Naive B cell (primary cell): Measurements from ENCODE around the gene PROK1. TPM values are rescaled to one million over a fixed set of nuclear protein-coding genes. Genes with fewer than 3 reads are reported as not detected.
A peak's percentile ranks its signal among the peaks of the same experiment; 100 is the strongest.
"Not testable (repeated sequence)": the region's sequence is repeated elsewhere in the genome, so short reads cannot be mapped to it uniquely, and the experiment has no call there.

Experiments used
- ATAC-seq, 2 donors: fragments of 150-1000 bp; cut with Tn5 transposase; 2 replicates each; pipeline ENCODE4 v1.10.0; 2021; ENCODE audit warnings: low read depth in 2 of 2, mild to moderate bottlenecking in 2 of 2, moderate library complexity in 2 of 2
- DNase-seq: peaks from one replicate; pipeline ENCODE4 v3.0.0; 2022
- H3K27ac Mint-ChIP-seq, 6 donors: one replicate each; pipeline ENCODE4 v1.8.0; 2020 to 2022; ENCODE audit warnings: mild to moderate bottlenecking in 6 of 6, mixed read lengths in 6 of 6, moderate library complexity in 5 of 6, inconsistent platforms in 2 of 6
- H3K27me3 Mint-ChIP-seq, 3 donors: one replicate each; pipeline ENCODE4 v1.8.0; 2021 to 2022; ENCODE audit warnings: mixed read lengths in 3 of 3, mild to moderate bottlenecking in 1 of 3
- H3K36me3 Mint-ChIP-seq, 2 donors: one replicate each; pipeline ENCODE4 v1.8.0; 2020 to 2022; ENCODE audit warnings: mixed read lengths in 2 of 2, inconsistent platforms in 1 of 2, mild to moderate bottlenecking in 1 of 2
- H3K4me1 Mint-ChIP-seq, 3 donors: one replicate each; pipeline ENCODE4 v1.8.0; 2020 to 2022; ENCODE audit warnings: mixed read lengths in 3 of 3, inconsistent platforms in 1 of 3, mild to moderate bottlenecking in 1 of 3, moderate library complexity in 1 of 3
- H3K4me3 Mint-ChIP-seq, 8 donors: one replicate each; pipeline ENCODE4 v1.8.0; 2020 to 2022; ENCODE audit warnings: mild to moderate bottlenecking in 8 of 8, mixed read lengths in 8 of 8, moderate library complexity in 8 of 8, inconsistent platforms in 2 of 8
- H3K9me3 Mint-ChIP-seq, 7 donors: one replicate each; pipeline ENCODE4 v1.8.0; 2020 to 2022; ENCODE audit warnings: mixed read lengths in 7 of 7, mild to moderate bottlenecking in 5 of 7, inconsistent platforms in 2 of 7, moderate library complexity in 1 of 7
- polyA plus RNA-seq, 6 donors: library from polyadenylated mRNA; unstranded; fragments of 300-500 nt; fragmentation: Illumina TruSeq; gene quantifications; one replicate each; pipeline ENCODE4 v1.2.3, GENCODE V29; 2021; ENCODE audit warnings: low read depth in 6 of 6

Gene PROK1
- polyA plus RNA-seq = under 1 TPM in 2 of 6 donors, not detected in 4; 0.21 to 0.71 TPM

GRCh38 chr1:110450929-110451328 is at the start of gene PROK1:
Gene PROK1, plus strand, starts transcription at chr1:110451149. Its CDS starts 68 bp downstream, at chr1:110451217.
- no peak for ATAC-seq
- DNase-seq = no peak
- Mint-ChIP-seq H3K27me3 (peaks cover 5 to 43% (median 38%) of the 10 kb centered on the region in 3 donors), H3K27ac (peak within 1 kb of the TSS in 1 of 6 donors; percentile 0), H3K9me3 (no peaks in the 10 kb centered on the region), H3K36me3 (no peaks in the 10 kb centered on the region), H3K4me3 (no peak within 1 kb of the TSS), H3K4me1 (no peaks in the 10 kb centered on the region)

GRCh38 chr1:110403805-110404204 is 47.1 kb upstream of the PROK1 start:
- Mint-ChIP-seq H3K4me1 (peaks cover 13 to 26% (median 17%) of the 10 kb centered on the region in 3 donors), H3K27ac (peak overlapping the region in 1 of 6 donors; percentile 18), H3K27me3 (no peaks in the 10 kb centered on the region), H3K36me3 (peaks cover 4 to 14% of the 10 kb centered on the region in 2 donors), H3K9me3 (no peaks in the 10 kb centered on the region), H3K4me3 (peak overlapping the region in 1 of 8 donors; percentile 46)
- no peak for ATAC-seq
- no peak for DNase-seq

GRCh38 chr1:110404401-110404800 is 46.5 kb upstream of the PROK1 start:
- no peak for ATAC-seq
- H3K9me3 Mint-ChIP-seq = no peaks in the 10 kb centered on the region
- DNase-seq = no peak
- H3K4me1 Mint-ChIP-seq = peaks cover 13 to 32% (median 17%) of the 10 kb centered on the region in 3 donors
- peak overlapping the region in 1 of 8 donors; percentile 46 for H3K4me3 Mint-ChIP-seq
- H3K27ac Mint-ChIP-seq = peak overlapping the region in 2 of 6 donors; percentile 16 to 33
- no peaks in the 10 kb centered on the region for H3K27me3 Mint-ChIP-seq
- H3K36me3 Mint-ChIP-seq = peaks cover 4 to 14% of the 10 kb centered on the region in 2 donors

- peak overlapping the region; percentile 56 to 100 (median 98) for H3K27ac Mint-ChIP-seq
- H3K9me3 Mint-ChIP-seq, DNase-seq, H3K27me3 Mint-ChIP-seq, ATAC-seq: not testable (repeated sequence)
- peaks cover 4 to 14% of the 10 kb centered on the region in 2 donors for H3K36me3 Mint-ChIP-seq
- peak overlapping the region; percentile 94 to 100 (median 99) for H3K4me3 Mint-ChIP-seq
- H3K4me1 Mint-ChIP-seq = peaks cover 13 to 36% (median 17%) of the 10 kb centered on the region in 3 donors
Measured at GRCh38 chr1:110406407-110406806, 44.5 kb upstream of the PROK1 start.

GRCh38 chr1:110407260-110408210 is 43.4 kb upstream of the PROK1 start, which contains the start of gene LAMTOR5:
Gene LAMTOR5, minus strand, starts transcription at chr1:110407694. Its CDS starts 74 bp downstream, at chr1:110407620.
- Mint-ChIP-seq H3K4me1 (peaks cover 15 to 42% (median 20%) of the 10 kb centered on the region in 3 donors), H3K9me3 (no peaks in the 10 kb centered on the region), H3K27me3 (no peaks in the 10 kb centered on the region), H3K36me3 (peaks cover under 1 to 14% of the 10 kb centered on the region in 2 donors), H3K4me3 (peak within 1 kb of the TSS; percentile 94 to 100 (median 99)), H3K27ac (peak within 1 kb of the TSS; percentile 97 to 100 (median 98))
- peak; percentile 86 to 89 for ATAC-seq
- DNase-seq = peak; percentile 90

GRCh38 chr1:110408488-110408887 is 42.5 kb upstream of the PROK1 start:
- DNase-seq = no peak
- Mint-ChIP-seq H3K4me3 (peak overlapping the region; percentile 44 to 100 (median 97)), H3K27me3 (no peaks in the 10 kb centered on the region), H3K36me3 (peaks cover 0 to 14% of the 10 kb centered on the region in 2 donors), H3K9me3 (no peaks in the 10 kb centered on the region), H3K4me1 (peaks cover 20 to 52% (median 26%) of the 10 kb centered on the region in 3 donors), H3K27ac (peak overlapping the region; percentile 26 to 100 (median 98))
- no peak for ATAC-seq

GRCh38 chr1:110409316-110409715 is 41.6 kb upstream of the PROK1 start:
- Mint-ChIP-seq H3K4me3 (peak overlapping the region in 5 of 8 donors; percentile 8 to 100 (median 97)), H3K36me3 (peaks cover 0 to 10% of the 10 kb centered on the region in 2 donors), H3K4me1 (peaks cover 19 to 52% (median 26%) of the 10 kb centered on the region in 3 donors), H3K27me3 (no peaks in the 10 kb centered on the region), H3K9me3 (no peaks in the 10 kb centered on the region), H3K27ac (peak overlapping the region; percentile 26 to 98 (median 76))
- ATAC-seq = no peak
- DNase-seq = no peak

GRCh38 chr1:110411173-110411735 is 39.7 kb upstream of the PROK1 start:
- DNase-seq = no peak
- Mint-ChIP-seq H3K4me1 (peaks cover 20 to 45% (median 22%) of the 10 kb centered on the region in 3 donors), H3K27me3 (no peaks in the 10 kb centered on the region), H3K4me3 (peak overlapping the region in 1 of 8 donors; percentile 26), H3K36me3 (peaks cover 0 to 7% of the 10 kb centered on the region in 2 donors), H3K9me3 (no peaks in the 10 kb centered on the region), H3K27ac (peak overlapping the region in 1 of 6 donors; percentile 68)
- no peak for ATAC-seq

GRCh38 chr1:110412576-110412975 is 38.4 kb upstream of the PROK1 start:
- ATAC-seq = peak; percentile 63 to 66
- Mint-ChIP-seq H3K9me3 (no peaks in the 10 kb centered on the region), H3K4me1 (peaks cover 15 to 34% (median 17%) of the 10 kb centered on the region in 3 donors), H3K4me3 (peak overlapping the region in 7 of 8 donors; percentile 8 to 91 (median 67)), H3K36me3 (peaks cover 0 to 2% of the 10 kb centered on the region in 2 donors), H3K27ac (peak overlapping the region in 5 of 6 donors; percentile 34 to 81 (median 43)), H3K27me3 (no peaks in the 10 kb centered on the region)
- DNase-seq = peak; percentile 59

GRCh38 chr1:110413045-110413444 is 37.9 kb upstream of the PROK1 start:
- not testable (repeated sequence) for H3K36me3 Mint-ChIP-seq, H3K27me3 Mint-ChIP-seq, DNase-seq, H3K9me3 Mint-ChIP-seq
- Mint-ChIP-seq H3K4me1 (peaks cover 10 to 30% (median 12%) of the 10 kb centered on the region in 3 donors), H3K27ac (peak overlapping the region in 5 of 6 donors; percentile 34 to 81 (median 43)), H3K4me3 (peak overlapping the region in 7 of 8 donors; percentile 8 to 91 (median 67))
- ATAC-seq = peak in 1 of 2 donors; percentile 18

- no peak overlapping the region for H3K27ac Mint-ChIP-seq
- H3K27me3 Mint-ChIP-seq = peaks cover 2 to 4% (median 3%) of the 10 kb centered on the region in 3 donors
- no peak overlapping the region for H3K4me3 Mint-ChIP-seq
- ATAC-seq = no peak
- peaks cover 0 to 11% of the 10 kb centered on the region in 2 donors for H3K36me3 Mint-ChIP-seq
- H3K4me1 Mint-ChIP-seq = peaks cover 0 to 4% (median 0%) of the 10 kb centered on the region in 3 donors
- no peak for DNase-seq
- H3K9me3 Mint-ChIP-seq = peaks cover 0 to 9% (median 4%) of the 10 kb centered on the region in 7 donors
Measured at GRCh38 chr1:110418729-110419128, 32.2 kb upstream of the PROK1 start.

GRCh38 chr1:110420023-110420662 is 30.8 kb upstream of the PROK1 start:
- DNase-seq = no peak
- H3K9me3 Mint-ChIP-seq = peaks cover 0 to 9% (median 4%) of the 10 kb centered on the region in 7 donors
- peaks cover 0 to 11% of the 10 kb centered on the region in 2 donors for H3K36me3 Mint-ChIP-seq
- ATAC-seq = no peak
- no peak overlapping the region for H3K27ac Mint-ChIP-seq
- no peaks in the 10 kb centered on the region for H3K4me1 Mint-ChIP-seq
- H3K4me3 Mint-ChIP-seq = no peak overlapping the region
- peaks cover 5 to 12% (median 8%) of the 10 kb centered on the region in 3 donors for H3K27me3 Mint-ChIP-seq
